Effector CD8-positive, alpha-beta T cell (primary cell): ENCODE results near the gene EFCAB6.

Experiments used
- DNase-seq: peaks from one replicate; lab custom pipeline; 2025; lab: John Stamatoyannopoulos, UW

The EFCAB6 gene

GRCh38 chr22:43544289-43544673 lies 267.8 kb downstream of the EFCAB6 start:
- no peak for DNase-seq

DNA sequence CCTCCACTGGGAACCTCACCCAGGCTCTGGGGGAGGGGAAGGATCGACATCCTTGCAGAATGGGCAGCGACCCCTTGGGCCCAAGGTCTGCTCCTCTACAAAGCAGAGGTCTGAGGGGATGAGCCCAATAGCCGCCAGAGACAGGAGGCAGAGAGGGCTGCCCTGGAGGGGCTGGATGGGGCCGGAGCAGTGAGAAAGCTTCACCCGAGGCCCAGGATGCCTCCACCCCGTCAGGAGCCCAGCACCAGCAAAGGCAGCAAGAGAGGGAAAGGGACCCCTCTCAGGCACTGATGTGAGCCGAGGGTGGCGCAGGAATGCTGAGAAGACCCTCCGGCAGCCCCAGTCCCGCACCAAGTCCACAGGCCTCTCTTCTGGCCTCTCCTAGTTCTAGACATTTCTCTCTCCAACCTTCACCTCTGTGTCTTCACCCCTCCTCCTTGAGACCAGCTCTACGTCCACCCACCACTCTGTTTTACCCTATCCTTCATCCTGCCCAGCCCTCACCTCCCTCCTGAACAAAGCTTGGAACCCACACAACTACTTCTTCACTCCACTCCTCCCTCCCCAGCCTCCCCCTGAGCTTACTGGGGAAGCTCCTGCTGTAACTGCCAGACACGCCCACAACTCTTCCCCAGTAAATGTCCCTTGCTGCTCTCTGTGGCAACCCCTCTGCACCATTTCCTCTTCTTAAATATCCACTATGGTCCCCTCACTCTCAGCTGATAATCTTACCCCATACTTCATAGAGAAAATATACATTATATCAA lies 268.4 kb downstream of the EFCAB6 start:
- no peak for DNase-seq

GRCh38 chr22:43542681-43543521 lies 269.2 kb downstream of the EFCAB6 start:
- no peak for DNase-seq

GRCh38 chr22:43541462-43542407 lies 270.4 kb downstream of the EFCAB6 start:
- no peak for DNase-seq

DNA sequence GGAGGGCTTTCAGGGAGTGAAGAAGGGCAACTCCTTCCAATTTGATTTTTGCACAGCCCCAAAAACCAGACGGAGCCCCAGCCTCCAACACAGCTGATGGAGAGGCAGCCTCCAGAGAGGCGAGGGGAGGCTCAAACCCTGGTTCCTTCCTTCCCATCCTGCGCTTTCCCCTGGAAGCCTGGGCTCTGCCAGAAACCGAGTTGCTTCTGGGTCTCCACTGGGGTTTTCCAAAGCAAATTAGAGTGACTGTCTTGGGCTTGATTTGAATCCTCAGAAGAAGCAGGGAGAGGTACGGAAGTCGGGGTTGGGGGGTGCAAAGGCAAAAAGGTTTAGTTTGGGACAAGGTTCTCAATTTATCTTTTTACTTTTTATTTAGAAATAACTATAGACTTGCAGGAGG lies 271.1 kb downstream of the EFCAB6 start:
- no peak for DNase-seq

DNA sequence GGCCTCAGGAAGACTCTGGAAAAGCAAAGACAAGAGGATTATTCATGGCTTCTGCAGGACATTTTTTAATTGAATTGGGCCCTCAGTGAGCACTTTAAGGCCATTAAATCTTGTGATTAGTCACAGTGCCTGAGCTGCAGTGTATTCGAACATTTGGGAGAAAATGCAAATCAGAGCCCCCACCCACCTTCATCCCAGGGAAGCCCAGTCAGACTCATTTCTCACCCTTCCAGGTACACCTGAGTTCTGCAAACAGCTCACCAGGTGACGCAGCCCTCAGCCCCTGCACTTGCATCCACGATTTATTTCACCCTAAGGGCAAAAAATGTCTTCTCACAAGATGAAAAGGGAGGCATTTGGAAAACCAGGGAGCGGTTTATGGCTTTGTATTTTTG lies 271.6 kb downstream of the EFCAB6 start:
- DNase-seq, result no peak

DNA sequence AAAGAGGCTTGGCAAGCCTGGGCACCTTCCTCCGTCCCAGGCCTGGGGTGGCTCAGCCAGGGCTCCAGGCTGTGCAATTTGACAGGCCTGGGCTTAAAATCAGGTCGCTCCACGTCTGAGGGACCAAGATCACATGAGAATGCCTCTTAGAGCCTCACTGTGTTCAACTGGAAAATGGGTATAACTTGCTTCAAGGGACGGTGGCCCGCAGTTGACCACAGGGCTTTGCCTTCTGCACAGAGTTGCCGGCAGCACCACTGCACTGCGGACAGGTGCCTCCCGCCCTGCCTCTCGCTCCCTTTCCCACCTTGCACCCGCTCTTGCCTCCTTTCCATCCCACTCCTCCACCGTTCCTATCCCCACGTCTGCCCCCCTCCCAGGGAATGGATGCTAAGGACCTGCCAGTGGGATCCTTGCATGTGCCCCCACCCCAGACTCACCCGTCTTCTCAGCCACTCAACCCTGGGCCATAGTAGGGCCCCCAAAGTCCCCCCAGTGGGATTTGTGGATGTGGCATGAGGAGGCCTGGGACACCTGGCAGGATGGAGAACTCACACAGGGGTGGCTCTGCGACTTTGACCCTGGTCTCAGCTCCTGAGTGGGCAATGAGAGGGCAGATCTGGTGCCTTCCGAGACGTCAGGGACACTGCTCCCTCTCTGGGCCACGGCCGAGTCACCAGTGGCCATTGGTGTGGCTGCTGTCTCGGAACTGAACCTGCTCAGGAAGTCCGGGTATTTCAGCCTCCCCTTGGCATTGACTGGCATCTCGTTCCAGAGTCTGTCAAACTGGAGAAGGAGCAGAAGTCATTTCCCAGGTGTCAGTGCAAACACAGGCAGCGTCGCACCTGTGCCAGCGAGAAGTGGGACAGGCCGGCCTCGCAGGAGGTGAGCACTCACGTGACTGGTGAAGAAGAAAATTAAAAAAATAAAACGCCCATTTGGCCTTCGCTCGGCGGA lies 272.3 kb downstream of the EFCAB6 start:
- no peak for DNase-seq

- DNase-seq, result no peak
These were observed 275.0 kb downstream of the EFCAB6 start for GRCh38 chr22:43537019-43537585.

GRCh38 chr22:43535741-43536140 lies 276.4 kb downstream of the EFCAB6 start:
- DNase-seq, result no peak

- DNase-seq, result no peak
These were observed 276.8 kb downstream of the EFCAB6 start for GRCh38 chr22:43535336-43535735.

DNA sequence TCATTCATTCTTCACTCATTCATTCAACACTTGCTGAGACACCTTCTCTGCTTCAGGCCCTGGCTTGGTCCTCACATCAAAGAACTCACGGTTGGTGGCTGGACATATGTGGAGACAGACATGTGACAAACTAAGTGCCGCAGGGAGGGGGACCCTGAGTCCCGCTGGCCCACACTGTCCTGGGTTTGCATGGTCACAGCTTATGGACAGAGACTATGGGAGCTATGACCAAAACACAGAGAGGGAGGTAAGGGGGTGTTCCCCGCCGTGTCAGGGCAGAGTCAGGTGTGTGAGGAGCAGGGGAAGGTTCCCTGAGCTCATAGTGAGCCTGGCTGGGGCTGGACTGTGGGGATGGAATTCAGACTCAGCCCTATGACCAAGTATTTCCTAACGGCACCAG lies 277.2 kb downstream of the EFCAB6 start:
- no peak for DNase-seq

- DNase-seq, result no peak
These were observed 278.3 kb downstream of the EFCAB6 start for GRCh38 chr22:43533656-43534428.

- DNase-seq, result no peak
These were observed 279.0 kb downstream of the EFCAB6 start for GRCh38 chr22:43533156-43533530.

GRCh38 chr22:43532301-43533155 lies 279.6 kb downstream of the EFCAB6 start:
- no peak for DNase-seq

DNA sequence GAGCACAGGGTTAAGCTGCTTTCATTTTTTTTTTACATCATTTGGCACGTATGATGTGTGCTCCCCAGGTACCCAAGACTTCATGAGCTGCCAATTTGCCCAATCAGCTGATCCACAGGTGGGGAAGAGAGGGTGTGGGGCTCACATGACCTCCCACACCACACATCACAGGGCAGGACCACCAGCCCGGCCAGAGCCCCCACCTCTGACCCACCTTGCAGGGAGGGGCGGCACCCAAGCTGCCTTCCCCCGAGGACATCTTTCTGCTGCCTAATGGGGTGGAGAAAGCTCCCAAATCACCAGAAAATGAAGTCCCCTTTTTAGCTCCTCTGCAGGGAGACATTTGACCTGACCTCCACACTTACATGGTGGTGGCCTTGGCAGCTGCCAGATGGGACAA lies 280.5 kb downstream of the EFCAB6 start:
- no peak for DNase-seq

DNA sequence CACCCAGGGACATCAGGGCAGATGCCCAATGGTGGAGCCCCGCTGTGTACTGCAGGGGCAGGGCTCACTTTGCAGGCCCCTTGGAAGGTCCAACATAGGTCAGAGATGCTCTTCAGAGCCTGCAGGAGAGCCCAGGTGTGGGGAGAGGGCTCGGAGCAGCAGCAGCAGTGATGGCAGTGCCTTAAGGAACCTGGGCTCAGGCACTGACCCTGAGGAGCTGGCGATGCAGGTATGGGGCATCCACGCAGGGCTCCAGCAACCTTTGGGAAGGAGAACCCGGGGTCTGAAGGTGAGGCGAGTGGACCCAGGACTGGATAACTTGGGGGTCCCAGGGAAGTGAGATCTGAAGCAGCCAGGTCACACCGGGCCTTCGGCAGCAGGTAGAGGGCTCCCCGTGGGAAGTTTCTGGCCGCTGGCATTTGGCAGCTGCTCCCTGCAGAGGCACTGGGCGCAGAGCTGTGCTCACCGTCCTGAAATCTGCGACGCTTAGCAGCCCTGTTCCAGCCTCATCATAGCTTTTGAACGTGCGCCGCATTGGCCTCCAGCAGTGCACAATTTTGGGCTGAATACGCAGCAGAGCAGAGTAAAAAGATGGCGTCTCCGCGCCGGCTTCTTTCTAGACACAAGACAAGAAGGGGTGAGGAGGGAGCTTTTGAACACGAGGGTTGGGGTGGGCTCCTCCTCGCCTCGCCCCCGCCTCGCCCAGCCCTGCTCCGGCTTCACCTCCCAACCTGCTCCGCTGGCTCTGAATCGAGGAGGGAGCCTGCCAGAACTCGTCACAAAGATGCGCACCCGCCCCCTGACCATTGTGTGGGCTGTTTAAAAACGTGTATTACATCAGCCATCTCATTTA lies 281.5 kb downstream of the EFCAB6 start:
- DNase-seq, result no peak

DNA sequence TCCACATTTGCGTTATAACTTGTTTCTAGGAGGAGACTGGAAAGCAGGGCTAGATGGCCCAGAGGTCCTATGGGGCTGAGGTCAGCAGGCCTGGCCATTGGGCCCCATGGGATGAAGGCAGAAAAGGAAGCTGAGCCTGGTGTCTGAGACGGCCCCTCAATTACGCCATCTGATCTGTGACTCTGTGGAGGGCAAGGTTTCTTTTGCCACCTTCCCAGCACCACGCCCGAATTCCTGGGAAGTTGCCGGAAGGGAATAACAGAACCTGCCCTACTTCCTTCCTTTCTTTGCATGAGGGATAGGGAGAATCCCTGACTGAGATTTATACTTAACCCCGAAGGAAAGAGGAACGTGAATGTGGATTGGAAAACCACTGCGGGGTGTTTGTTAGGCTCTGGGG lies 282.2 kb downstream of the EFCAB6 start:
- no peak for DNase-seq

GRCh38 chr22:43529461-43529860 lies 282.6 kb downstream of the EFCAB6 start:
- DNase-seq, result no peak
